ENCODE data around the gene KRT9. TPM values are rescaled to one million over a fixed set of nuclear protein-coding genes. Genes with fewer than 3 reads are reported as not detected.

Gene KRT9
- total RNA-seq, 1 donor from 2014 or later, result not detected

DNA sequence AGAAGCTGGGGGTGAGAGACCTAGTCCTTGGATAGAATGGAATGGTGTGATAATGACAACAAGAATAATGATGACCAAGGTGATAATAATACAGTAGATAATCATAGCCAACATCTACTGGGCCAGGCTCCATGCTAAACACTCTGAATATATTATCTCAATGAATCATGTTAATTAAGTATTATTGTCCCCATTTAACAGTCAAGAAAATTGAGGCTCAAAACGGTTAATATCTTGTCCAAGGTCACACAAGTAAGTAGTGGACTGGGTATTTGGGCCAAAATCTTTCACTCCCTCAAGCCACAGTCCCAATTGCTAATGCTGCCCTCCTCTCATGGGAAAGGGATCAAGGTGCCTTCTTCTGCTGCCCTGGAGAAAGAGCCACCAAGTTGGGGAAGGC, 39.9 kb downstream of the KRT9 start:
- TF ChIP-seq, protein P1, sequence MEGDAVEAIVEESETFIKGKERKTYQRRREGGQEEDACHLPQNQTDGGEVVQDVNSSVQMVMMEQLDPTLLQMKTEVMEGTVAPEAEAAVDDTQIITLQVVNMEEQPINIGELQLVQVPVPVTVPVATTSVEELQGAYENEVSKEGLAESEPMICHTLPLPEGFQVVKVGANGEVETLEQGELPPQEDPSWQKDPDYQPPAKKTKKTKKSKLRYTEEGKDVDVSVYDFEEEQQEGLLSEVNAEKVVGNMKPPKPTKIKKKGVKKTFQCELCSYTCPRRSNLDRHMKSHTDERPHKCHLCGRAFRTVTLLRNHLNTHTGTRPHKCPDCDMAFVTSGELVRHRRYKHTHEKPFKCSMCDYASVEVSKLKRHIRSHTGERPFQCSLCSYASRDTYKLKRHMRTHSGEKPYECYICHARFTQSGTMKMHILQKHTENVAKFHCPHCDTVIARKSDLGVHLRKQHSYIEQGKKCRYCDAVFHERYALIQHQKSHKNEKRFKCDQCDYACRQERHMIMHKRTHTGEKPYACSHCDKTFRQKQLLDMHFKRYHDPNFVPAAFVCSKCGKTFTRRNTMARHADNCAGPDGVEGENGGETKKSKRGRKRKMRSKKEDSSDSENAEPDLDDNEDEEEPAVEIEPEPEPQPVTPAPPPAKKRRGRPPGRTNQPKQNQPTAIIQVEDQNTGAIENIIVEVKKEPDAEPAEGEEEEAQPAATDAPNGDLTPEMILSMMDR (IDR thresholded peaks at IDR 0.05), result no peak
- Histone ChIP-seq H3K27ac (no peak overlapping the region), H3K4me1 (peaks cover 5 to 7% of the 10 kb centered on the region in 2 donors), H3K9me3 (no peaks in the 10 kb centered on the region), H3K4me3 (no peak overlapping the region), H3K36me3 (no peaks in the 10 kb centered on the region), H3K27me3 (peaks cover 14% of the 10 kb centered on the region)
- intact Hi-C loops (cut with DNase I), result no loop called here
- no peak for DNase-seq (ENCODE audit: low spot score in 2 of 2)

DNA sequence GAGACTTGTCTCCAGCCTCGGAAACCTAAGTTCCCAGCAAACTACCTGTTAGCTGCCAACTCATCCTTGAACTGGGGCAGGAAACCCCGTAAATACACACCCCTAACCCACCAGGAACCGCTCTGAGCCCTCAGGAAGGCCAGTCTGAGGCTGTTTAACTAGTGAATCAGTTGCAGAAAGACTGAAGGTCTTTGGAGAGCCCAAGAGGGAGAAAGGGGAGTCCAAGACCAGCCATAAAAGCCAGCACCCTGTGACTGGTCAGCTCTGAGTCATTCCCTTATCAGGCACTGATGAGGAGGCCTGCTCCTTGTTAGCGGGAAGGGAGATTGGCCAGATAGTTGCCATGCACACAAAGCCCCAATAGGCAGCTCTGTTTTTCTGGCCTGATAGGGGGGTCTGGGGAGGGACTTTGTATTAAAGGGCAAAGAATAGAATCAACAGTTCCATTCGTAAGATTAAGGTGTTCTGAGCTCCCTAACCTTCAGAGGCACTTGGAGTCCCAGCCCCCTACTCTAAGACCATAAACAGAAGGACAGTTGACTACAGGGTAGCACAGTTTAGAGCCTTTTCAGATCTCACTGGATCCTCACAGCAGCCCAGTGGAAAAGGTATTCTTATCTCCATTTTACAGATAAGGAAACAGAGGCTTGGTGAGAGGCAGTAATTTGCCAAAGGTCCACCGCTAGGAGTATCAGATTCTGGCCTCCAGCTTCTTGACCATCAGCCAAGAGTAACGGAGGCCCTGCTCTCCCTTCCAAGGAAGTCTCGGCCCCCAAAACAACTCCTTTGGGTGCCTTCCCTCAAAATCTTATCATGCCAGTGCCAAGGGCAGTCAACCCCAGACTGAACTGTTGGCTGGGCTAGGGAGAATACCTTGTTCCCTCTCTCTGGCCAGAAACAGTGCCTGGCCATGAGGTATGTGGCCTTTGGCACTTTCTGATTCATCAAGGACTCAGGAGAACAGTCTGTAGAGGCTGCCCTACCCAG, 41.5 kb downstream of the KRT9 start:
- peaks cover 15% of the 10 kb centered on the region for H3K27me3 ChIP-seq
- H3K4me3 ChIP-seq, result no peak overlapping the region
- H3K36me3 ChIP-seq, result no peaks in the 10 kb centered on the region
- no peak for DNase-seq (ENCODE audit: low spot score in 2 of 2)
- H3K9me3 ChIP-seq, result no peaks in the 10 kb centered on the region
- peak overlapping the region in 1 of 2 donors; percentile 44 for H3K27ac ChIP-seq
- TF ChIP-seq, protein P1 (IDR thresholded peaks at IDR 0.05), result no peak
- intact Hi-C loops (cut with DNase I), result no loop called here
- H3K4me1 ChIP-seq, result peaks cover 5 to 7% of the 10 kb centered on the region in 2 donors

DNA sequence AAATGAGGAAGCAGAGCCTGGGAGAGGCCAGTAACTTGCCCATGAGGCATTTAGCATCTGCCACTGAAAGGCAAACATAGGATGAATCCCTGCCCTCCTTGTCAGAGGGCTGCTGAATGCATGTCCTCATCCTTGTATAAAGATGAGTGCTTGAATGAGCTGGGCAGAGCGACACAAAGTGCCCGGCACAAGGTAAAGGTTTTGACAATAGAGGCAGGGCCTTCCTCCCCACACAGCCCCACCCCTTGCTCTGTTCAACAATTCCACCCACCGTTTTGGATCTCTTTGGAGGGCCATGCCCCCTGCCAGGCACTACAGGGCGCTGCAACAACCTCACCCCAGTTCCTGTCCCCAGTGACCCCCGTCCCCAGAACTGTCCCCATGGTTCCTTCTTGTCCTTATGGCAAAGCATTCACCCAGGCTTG, 42.4 kb downstream of the KRT9 start:
- Histone ChIP-seq H3K9me3 (no peaks in the 10 kb centered on the region), H3K4me3 (no peak overlapping the region), H3K36me3 (no peaks in the 10 kb centered on the region), H3K27me3 (peaks cover 15% of the 10 kb centered on the region), H3K4me1 (peaks cover 5 to 7% of the 10 kb centered on the region in 2 donors), H3K27ac (peak overlapping the region in 1 of 2 donors; percentile 44)
- TF ChIP-seq, protein P1 (IDR thresholded peaks at IDR 0.05), result no peak
- intact Hi-C loops (cut with DNase I), result no loop called here
- DNase-seq (ENCODE audit: low spot score in 2 of 2), result no peak

DNA sequence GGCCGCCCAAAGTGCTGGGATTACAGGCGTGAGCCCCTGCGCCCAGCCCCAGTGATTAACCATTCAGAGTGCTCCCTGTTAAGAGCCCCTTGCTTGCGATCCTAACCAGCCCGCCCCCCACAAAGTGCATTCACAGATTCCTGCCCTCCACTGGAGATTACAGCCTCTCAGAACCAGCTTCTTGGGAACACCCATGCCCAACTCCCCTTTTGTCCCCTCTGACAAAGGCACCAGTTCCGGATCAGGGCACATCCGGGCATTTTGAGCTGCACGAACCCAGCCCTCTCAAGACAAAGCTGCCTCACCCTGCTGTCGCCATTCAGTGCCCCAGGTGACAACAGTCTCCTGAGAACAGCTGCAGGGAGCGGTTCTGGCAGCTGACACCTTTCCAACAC, 42.9 kb downstream of the KRT9 start:
- H3K4me3 ChIP-seq, result no peak overlapping the region
- no peaks in the 10 kb centered on the region for H3K36me3 ChIP-seq
- no peaks in the 10 kb centered on the region for H3K9me3 ChIP-seq
- peaks cover 15% of the 10 kb centered on the region for H3K27me3 ChIP-seq
- intact Hi-C loops (cut with DNase I), result no loop called here
- TF ChIP-seq, protein P1 (IDR thresholded peaks at IDR 0.05), result no peak
- no peak overlapping the region for H3K27ac ChIP-seq
- DNase-seq (ENCODE audit: low spot score in 2 of 2), result no peak
- peaks cover 5 to 7% of the 10 kb centered on the region in 2 donors for H3K4me1 ChIP-seq

DNA sequence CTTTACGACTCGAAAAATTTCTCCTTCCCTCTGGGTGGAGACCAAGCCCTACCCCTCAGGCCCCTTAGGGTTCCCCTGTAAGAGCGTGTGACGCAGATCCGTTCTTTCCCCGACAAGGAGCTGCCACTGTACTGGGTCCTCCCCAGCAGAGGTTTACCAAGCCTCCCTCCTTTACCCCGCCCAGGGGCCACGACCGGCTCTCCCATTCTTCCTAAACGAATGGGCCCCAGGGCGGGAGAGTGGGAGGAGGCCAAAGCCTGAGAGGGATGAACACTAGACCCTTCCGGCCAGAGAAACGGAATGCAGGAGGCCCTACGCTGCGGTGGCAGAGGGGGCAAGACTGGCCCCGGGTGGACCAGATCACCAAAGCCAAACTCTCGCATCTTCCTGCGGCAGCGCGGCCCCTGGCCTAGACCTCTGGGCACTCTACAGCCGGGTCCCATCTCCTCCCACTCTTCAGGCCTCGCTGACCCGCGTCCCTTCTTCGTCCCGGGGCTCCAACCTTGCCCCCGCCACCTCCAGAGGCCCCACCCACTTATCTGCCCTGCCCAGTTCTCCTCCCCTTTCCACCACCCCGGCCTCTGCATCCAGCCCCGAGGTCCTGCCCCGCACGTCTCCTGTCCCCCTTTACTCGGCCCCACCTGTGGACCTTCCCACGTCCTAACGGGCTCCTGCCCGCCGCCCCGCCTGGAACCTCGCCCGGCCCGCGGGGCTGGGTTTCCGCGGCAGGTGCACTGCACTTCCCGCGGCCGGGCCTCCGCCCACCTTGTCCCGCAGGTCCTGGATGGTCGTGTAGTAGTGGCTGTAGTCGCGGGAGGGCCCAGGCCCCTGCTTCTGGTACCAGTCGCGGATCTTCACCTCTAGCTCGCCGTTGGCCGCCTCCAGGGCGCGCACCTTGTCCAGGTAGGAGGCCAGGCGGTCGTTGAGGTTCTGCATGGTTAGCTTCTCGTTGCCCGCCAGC, 44.5 kb downstream of the KRT9 start:
- intact Hi-C loops (cut with DNase I), result no loop called here
- Histone ChIP-seq H3K27me3 (peaks cover 15% of the 10 kb centered on the region), H3K9me3 (no peaks in the 10 kb centered on the region), H3K4me3 (peak overlapping the region; percentile 40 to 54), H3K36me3 (no peaks in the 10 kb centered on the region), H3K4me1 (peaks cover 5 to 7% of the 10 kb centered on the region in 2 donors), H3K27ac (peak overlapping the region in 1 of 2 donors; percentile 1)
- TF ChIP-seq, protein P1 (IDR thresholded peaks at IDR 0.05), result no peak
- no peak for DNase-seq (ENCODE audit: low spot score in 2 of 2)

Measured in ascending aorta (tissue), 2 donors.